Measurements from ENCODE around the gene FITM1. TPM values are rescaled to one million over a fixed set of nuclear protein-coding genes. Genes with fewer than 3 reads are reported as not detected.

Gene FITM1
- total RNA-seq, 1 donor, result not detected

DNA sequence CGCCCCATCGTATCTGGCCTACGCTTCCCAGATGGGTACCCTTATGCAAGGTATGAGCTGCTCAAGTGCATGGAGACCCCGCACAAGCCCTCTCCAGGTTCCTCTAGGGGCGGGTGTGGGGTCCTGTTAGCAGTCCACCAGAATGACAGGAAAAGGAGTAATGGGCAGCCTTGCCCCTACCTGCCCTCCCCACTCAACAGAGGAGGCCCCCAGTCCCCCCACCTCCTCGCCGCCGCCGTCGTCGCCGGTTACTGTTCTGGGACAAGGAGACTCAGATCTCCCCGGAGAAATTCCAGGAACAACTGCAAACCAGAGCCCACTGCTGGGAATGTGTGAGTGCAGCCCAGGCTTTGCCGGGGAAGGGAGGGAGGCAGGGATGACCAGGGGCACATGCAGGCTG, 47.4 kb downstream of the FITM1 start:
- TF ChIP-seq, protein P1, sequence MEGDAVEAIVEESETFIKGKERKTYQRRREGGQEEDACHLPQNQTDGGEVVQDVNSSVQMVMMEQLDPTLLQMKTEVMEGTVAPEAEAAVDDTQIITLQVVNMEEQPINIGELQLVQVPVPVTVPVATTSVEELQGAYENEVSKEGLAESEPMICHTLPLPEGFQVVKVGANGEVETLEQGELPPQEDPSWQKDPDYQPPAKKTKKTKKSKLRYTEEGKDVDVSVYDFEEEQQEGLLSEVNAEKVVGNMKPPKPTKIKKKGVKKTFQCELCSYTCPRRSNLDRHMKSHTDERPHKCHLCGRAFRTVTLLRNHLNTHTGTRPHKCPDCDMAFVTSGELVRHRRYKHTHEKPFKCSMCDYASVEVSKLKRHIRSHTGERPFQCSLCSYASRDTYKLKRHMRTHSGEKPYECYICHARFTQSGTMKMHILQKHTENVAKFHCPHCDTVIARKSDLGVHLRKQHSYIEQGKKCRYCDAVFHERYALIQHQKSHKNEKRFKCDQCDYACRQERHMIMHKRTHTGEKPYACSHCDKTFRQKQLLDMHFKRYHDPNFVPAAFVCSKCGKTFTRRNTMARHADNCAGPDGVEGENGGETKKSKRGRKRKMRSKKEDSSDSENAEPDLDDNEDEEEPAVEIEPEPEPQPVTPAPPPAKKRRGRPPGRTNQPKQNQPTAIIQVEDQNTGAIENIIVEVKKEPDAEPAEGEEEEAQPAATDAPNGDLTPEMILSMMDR (IDR thresholded peaks at IDR 0.05; ENCODE audit: insufficient read depth, low read depth, low read length), result no peak
- no peak overlapping the region for H3K4me3 ChIP-seq (ENCODE audit: low read depth, low read length)
- no peak for DNase-seq (ENCODE audit: low read depth)

GRCh38 chr14:24178399-24179178, 48.1 kb downstream of the FITM1 start:
- H3K4me3 ChIP-seq (ENCODE audit: low read depth, low read length), result no peak overlapping the region
- no peak for DNase-seq (ENCODE audit: low read depth)
- TF ChIP-seq, protein P1 (IDR thresholded peaks at IDR 0.05; ENCODE audit: insufficient read depth, low read depth, low read length), result no peak

DNA sequence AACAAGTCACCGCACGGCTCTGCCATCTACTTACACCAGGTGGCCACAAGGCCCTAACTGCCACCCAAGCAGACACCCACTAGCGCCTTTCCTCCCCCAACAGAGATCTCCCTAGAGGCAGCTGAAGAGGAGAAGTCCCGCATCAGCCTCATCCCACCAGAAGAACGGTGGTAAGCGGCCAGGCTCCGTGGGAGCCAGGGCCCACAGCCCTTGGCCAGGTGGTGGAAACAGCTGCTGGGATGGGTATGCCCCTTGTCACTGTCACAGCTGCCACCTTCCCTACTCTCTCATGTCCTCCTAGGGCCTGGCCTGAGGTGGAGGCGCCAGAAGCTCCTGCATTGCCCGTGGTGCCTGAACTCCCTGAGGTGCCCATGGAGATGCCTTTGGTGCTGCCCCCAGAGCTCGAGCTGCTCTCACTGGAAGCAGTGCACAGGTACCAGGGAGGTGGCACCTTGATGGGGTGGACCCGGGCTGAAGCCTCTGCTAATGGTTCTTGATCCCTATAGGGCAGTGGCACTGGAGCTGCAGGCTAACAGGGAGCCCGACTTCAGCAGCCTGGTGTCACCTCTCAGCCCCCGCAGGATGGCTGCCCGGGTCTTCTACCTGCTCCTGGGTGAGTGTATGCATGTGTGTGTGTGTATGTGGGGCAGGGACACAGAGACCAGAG, 49.0 kb downstream of the FITM1 start:
- DNase-seq (ENCODE audit: low read depth), result no peak

DNA sequence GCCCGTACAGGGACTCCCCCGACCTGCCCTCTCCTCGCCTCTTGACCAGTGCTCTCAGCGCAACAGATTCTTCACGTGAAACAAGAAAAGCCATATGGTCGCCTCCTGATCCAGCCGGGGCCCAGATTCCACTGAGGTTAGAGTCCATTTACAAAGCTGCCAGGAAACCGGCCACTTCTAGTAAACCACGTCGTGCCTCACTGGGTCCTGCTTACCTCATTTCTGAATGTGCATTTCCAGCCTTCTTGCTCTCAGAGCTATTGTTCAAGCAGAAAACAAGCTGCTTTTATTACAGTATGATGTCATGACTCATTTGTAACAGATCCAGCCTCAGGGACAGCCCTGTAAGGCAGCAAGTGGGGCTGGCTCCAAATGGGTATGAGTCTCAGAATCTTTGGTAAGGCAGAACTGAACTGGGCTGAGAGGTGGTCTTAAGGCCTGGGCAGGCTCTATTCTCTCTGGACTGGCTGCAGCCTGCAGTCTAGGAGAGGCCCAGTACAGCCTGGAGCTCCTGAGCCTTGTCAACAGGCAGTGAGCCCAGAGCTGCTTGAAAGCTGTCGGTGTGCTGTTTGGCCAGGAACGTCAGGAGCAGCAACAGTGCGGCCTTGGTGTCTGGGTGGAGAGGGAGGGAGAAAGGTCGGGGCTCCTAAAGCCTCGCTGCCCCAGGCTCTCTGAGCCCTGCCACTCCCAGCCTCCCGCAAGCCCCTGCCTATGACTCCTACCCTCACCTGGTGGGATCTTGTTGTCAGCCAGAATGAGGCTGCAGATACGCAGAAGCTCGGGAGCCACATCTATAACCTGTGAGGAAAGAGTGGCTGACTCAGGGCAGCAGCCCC, 49.7 kb downstream of the FITM1 start:
- no peak overlapping the region for H3K4me3 ChIP-seq (ENCODE audit: low read depth, low read length)
- peak; percentile 80 for DNase-seq (ENCODE audit: low read depth)
- TF ChIP-seq, protein P1 (IDR thresholded peaks at IDR 0.05; ENCODE audit: insufficient read depth, low read depth, low read length), result no peak

More for the DNA sequence above, 49.0 kb downstream of the FITM1 start:
- TF ChIP-seq, protein P1 (IDR thresholded peaks at IDR 0.05; ENCODE audit: insufficient read depth, low read depth, low read length), result no peak
- no peak overlapping the region for H3K4me3 ChIP-seq (ENCODE audit: low read depth, low read length)

- DNase-seq (ENCODE audit: low read depth), result no peak
- TF ChIP-seq, protein P1 (IDR thresholded peaks at IDR 0.05; ENCODE audit: insufficient read depth, low read depth, low read length), result no peak
Measured at GRCh38 chr14:24181371-24182077, 51.1 kb downstream of the FITM1 start.

More at GRCh38 chr14:24181371-24182077, 51.1 kb downstream of the FITM1 start:
- H3K4me3 ChIP-seq (ENCODE audit: low read depth, low read length), result no peak overlapping the region

Small RNA genes lying within 50 kb of the gene (small RNA-seq; reads per million reads assigned to genes)
- 0.28 reads per million for gene IPO4
- gene IRF9, result not detected
- gene RNA5SP383, result not detected

Other genes with a start within 250 kb of the FITM1 start
- gene DHRS4, start 176.9 kb upstream of the FITM1 start, total RNA-seq, result 38.3 and 39.7 TPM in 2 replicates
- gene DHRS4L2, start 141.7 kb upstream of the FITM1 start, total RNA-seq, result 11.7 and 13.2 TPM in 2 replicates
- gene CARMIL3, start 78.7 kb upstream of the FITM1 start, total RNA-seq, result not detected in 2 replicates
- gene CPNE6, start 59.1 kb upstream of the FITM1 start, total RNA-seq, result not detected in 2 replicates
- gene PCK2, start 36.3 kb upstream of the FITM1 start, total RNA-seq, result 13.0 and 33.2 TPM in 2 replicates
- gene DCAF11, start 15.9 kb upstream of the FITM1 start, total RNA-seq, result 45.1 and 47.9 TPM in 2 replicates
- 0.86 and 1.3 TPM in 2 replicates for gene NRL, start 15.7 kb upstream of the FITM1 start, total RNA-seq
- gene PSME1, start 5.5 kb downstream of the FITM1 start, total RNA-seq, result 95.7 and 147 TPM in 2 replicates
- 9.9 and 17.4 TPM in 2 replicates for gene EMC9, start 10.9 kb downstream of the FITM1 start, total RNA-seq
- gene PSME2, start 16.0 kb downstream of the FITM1 start, total RNA-seq, result 141 and 151 TPM in 2 replicates
- gene RNF31, start 16.8 kb downstream of the FITM1 start, total RNA-seq, result 37.4 and 38.0 TPM in 2 replicates
- 67.6 and 96.7 TPM in 2 replicates for gene IRF9, start 30.6 kb downstream of the FITM1 start, total RNA-seq
- 4.2 and 4.7 TPM in 2 replicates for gene REC8, start 41.4 kb downstream of the FITM1 start, total RNA-seq
- 39.6 and 41.9 TPM in 2 replicates for gene IPO4, start 58.2 kb downstream of the FITM1 start, total RNA-seq
- gene TM9SF1, start 64.8 kb downstream of the FITM1 start, total RNA-seq, result 64.4 and 96.3 TPM in 2 replicates
- under 0.01 and 0.32 TPM in 2 replicates for gene TSSK4, start 75.0 kb downstream of the FITM1 start, total RNA-seq
- 13.8 and 15.8 TPM in 2 replicates for gene CHMP4A, start 82.8 kb downstream of the FITM1 start, total RNA-seq
- gene MDP1, start 85.4 kb downstream of the FITM1 start, total RNA-seq, result 8.6 and 15.5 TPM in 2 replicates
- 114 and 128 TPM in 2 replicates for gene NEDD8, start 101.7 kb downstream of the FITM1 start, total RNA-seq
- 76.7 and 87.7 TPM in 2 replicates for gene GMPR2, start 102.3 kb downstream of the FITM1 start, total RNA-seq
- 43.2 and 60.9 TPM in 2 replicates for gene TINF2, start 112.0 kb downstream of the FITM1 start, total RNA-seq
- 0.64 and 2.2 TPM in 2 replicates for gene TGM1, start 132.5 kb downstream of the FITM1 start, total RNA-seq
- 25.8 and 28.1 TPM in 2 replicates for gene RABGGTA, start 140.9 kb downstream of the FITM1 start, total RNA-seq
- gene DHRS1, start 169.1 kb downstream of the FITM1 start, total RNA-seq, result 8.7 and 13.8 TPM in 2 replicates
- 24.5 and 29.4 TPM in 2 replicates for gene NOP9, start 169.2 kb downstream of the FITM1 start, total RNA-seq
- gene CIDEB, start 177.3 kb downstream of the FITM1 start, total RNA-seq, result 1.3 and 3.0 TPM in 2 replicates
- 3.9 and 6.8 TPM in 2 replicates for gene LTB4R2, start 179.5 kb downstream of the FITM1 start, total RNA-seq
- gene LTB4R, start 180.8 kb downstream of the FITM1 start, total RNA-seq, result 1.3 and 1.6 TPM in 2 replicates
- gene ADCY4, start 204.4 kb downstream of the FITM1 start, total RNA-seq, result 4.2 and 18.1 TPM in 2 replicates
- gene RIPK3, start 209.3 kb downstream of the FITM1 start, total RNA-seq, result 0.32 and 3.9 TPM in 2 replicates
- gene NFATC4, start 237.5 kb downstream of the FITM1 start, total RNA-seq, result 56.4 and 68.2 TPM in 2 replicates